Breast epithelium (tissue), 4 donors: ENCODE data around the gene CDV3. TPM values are rescaled to one million over a fixed set of nuclear protein-coding genes. Genes with fewer than 3 reads are reported as not detected.
"Not testable (repeated sequence)": the region's sequence is repeated elsewhere in the genome, so short reads cannot be mapped to it uniquely, and the experiment has no call there.

ENCODE experiments used
- DNase-seq, 2 donors: peaks; one replicate each; pipeline ENCODE4 v3.0.0-alpha.2; 2019; ENCODE audit warnings: low spot score in 2 of 2
- H3K27ac ChIP-seq, 2 donors: fragments of 200-600 bp; sonication (generic) in 1 of 2; one replicate each; pipeline ENCODE4 v1.5.1; 2016 to 2019; ENCODE audit warnings: mild to moderate bottlenecking in 1 of 2
- H3K27me3 ChIP-seq, 2 donors: fragments of 200-600 bp; sonication (generic) in 1 of 2; one replicate each; pipeline versions ENCODE4 v1.5.1 to v1.6.0; 2017 to 2019; ENCODE audit warnings: control low read depth in 1 of 2, mild to moderate bottlenecking in 1 of 2
- H3K36me3 ChIP-seq: fragments of 200-600 bp; one replicate; pipeline ENCODE4 v1.5.1; 2019
- H3K4me1 ChIP-seq, 2 donors: fragments of 200-600 bp; sonication (generic); one replicate each; pipeline ENCODE4 v1.5.1; 2016 to 2019; ENCODE audit warnings: control low read depth in 1 of 2
- H3K4me3 ChIP-seq, 3 donors: fragments of 200-600 bp; sonication (generic); 1 replicate in 2 of 3; 2 replicates in 1 of 3; pipeline ENCODE4 v1.5.1; 2016 to 2019; ENCODE audit warnings: mild to moderate bottlenecking in 3 of 3, moderate library complexity in 2 of 3
- H3K9me3 ChIP-seq, 2 donors: fragments of 200-600 bp; sonication (generic) in 1 of 2; one replicate each; pipeline ENCODE4 v1.5.1; 2016 to 2019; ENCODE audit warnings: control low read depth in 1 of 2
- CTCF ChIP-seq, 3 donors: fragments of 450-650 bp; IDR thresholded peaks; one replicate each; pipeline ENCODE4 v1.5.1; 2016 to 2017; ENCODE audit warnings: antibody characterized with exemption in 3 of 3, mild to moderate bottlenecking in 3 of 3, moderate library complexity in 3 of 3
- POLR2A ChIP-seq: fragments of 450-650 bp; IDR thresholded peaks from one replicate; pipeline ENCODE4 v1.6.1; 2016; ENCODE audit warnings: antibody characterized with exemption, mild to moderate bottlenecking, moderate library complexity
- POLR2AphosphoS5 ChIP-seq, 3 donors: sonication (generic); formaldehyde crosslinking; IDR thresholded peaks; one replicate each; pipeline ENCODE4 v1.6.1; 2017; ENCODE audit warnings: antibody characterized with exemption in 3 of 3
- intact Hi-C: fragments of 100-400 bp; cut with DNase I; formaldehyde crosslinking; loops from one replicate; pipeline ENCODE4 v1.15.1; 2023; ENCODE audit warnings: low total_unique reads
- total RNA-seq, 3 donors: library from RNA; depleted of rRNA; stranded (reverse); fragments of >200 nt; gene quantifications; one replicate each; pipeline ENCODE4 v1.1.0, GENCODE V29; 2016

Gene CDV3
- total RNA-seq, 3 donors from 2014 or later = 119 to 188 (median 141) TPM

GRCh38 chr3:133531981-133532380, 41.5 kb upstream of the CDV3 start:
- Histone ChIP-seq H3K4me1 (peaks cover 0 to 8% of the 10 kb centered on the region in 2 donors), H3K27ac (no peak overlapping the region), H3K9me3 (no peaks in the 10 kb centered on the region), H3K27me3 (no peaks in the 10 kb centered on the region), H3K4me3 (no peak overlapping the region), H3K36me3 (no peaks in the 10 kb centered on the region)
- no peak for DNase-seq
- TF ChIP-seq POLR2A (no peak), POLR2AphosphoS5 (IDR thresholded peaks at IDR 0.05) (no peak), CTCF (IDR thresholded peaks at IDR 0.05) (no peak)
- intact Hi-C loops = no loop called here

GRCh38 chr3:133532951-133533350, 40.5 kb upstream of the CDV3 start:
- intact Hi-C loops = no loop called here
- H3K4me1 ChIP-seq = peaks cover 0 to 8% of the 10 kb centered on the region in 2 donors
- no peak for TF ChIP-seq CTCF (IDR thresholded peaks at IDR 0.05)
- no peak for TF ChIP-seq POLR2AphosphoS5 (IDR thresholded peaks at IDR 0.05)
- no peak for TF ChIP-seq POLR2A
- H3K4me3 ChIP-seq = no peak overlapping the region
- H3K27me3 ChIP-seq = no peaks in the 10 kb centered on the region
- no peaks in the 10 kb centered on the region for H3K9me3 ChIP-seq
- H3K36me3 ChIP-seq = no peaks in the 10 kb centered on the region
- DNase-seq = no peak
- H3K27ac ChIP-seq = no peak overlapping the region

GRCh38 chr3:133535971-133536881, 37.3 kb upstream of the CDV3 start:
- H3K27ac ChIP-seq = peak overlapping the region in 1 of 2 donors; percentile 60
- TF ChIP-seq POLR2A (no peak), POLR2AphosphoS5 (IDR thresholded peaks at IDR 0.05) (no peak)
- H3K4me1 ChIP-seq = peaks cover 0 to 8% of the 10 kb centered on the region in 2 donors
- no peak overlapping the region for H3K4me3 ChIP-seq
- DNase-seq = no peak
- intact Hi-C loops = no loop called here
- H3K9me3 ChIP-seq = no peaks in the 10 kb centered on the region
- H3K36me3 ChIP-seq = no peaks in the 10 kb centered on the region
- no peaks in the 10 kb centered on the region for H3K27me3 ChIP-seq

- H3K4me1 ChIP-seq, H3K4me3 ChIP-seq, H3K9me3 ChIP-seq, H3K36me3 ChIP-seq, H3K27ac ChIP-seq, DNase-seq, intact Hi-C loops, H3K27me3 ChIP-seq: not testable (repeated sequence)
These were observed 36.4 kb upstream of the CDV3 start for GRCh38 chr3:133537131-133537530.

GRCh38 chr3:133538154-133538553, 35.3 kb upstream of the CDV3 start:
- Histone ChIP-seq H3K27ac (no peak overlapping the region), H3K4me1 (peaks cover 0 to 8% of the 10 kb centered on the region in 2 donors), H3K36me3 (no peaks in the 10 kb centered on the region), H3K9me3 (no peaks in the 10 kb centered on the region), H3K4me3 (no peak overlapping the region), H3K27me3 (no peaks in the 10 kb centered on the region)
- TF ChIP-seq POLR2A (no peak), CTCF (IDR thresholded peaks at IDR 0.05) (no peak)
- intact Hi-C loops = no loop called here
- no peak for DNase-seq

GRCh38 chr3:133540896-133541674, 32.4 kb upstream of the CDV3 start:
- DNase-seq = no peak
- Histone ChIP-seq H3K4me1 (peaks cover 0 to 4% of the 10 kb centered on the region in 2 donors), H3K27ac (no peak overlapping the region), H3K27me3 (no peaks in the 10 kb centered on the region), H3K36me3 (no peaks in the 10 kb centered on the region), H3K9me3 (no peaks in the 10 kb centered on the region), H3K4me3 (no peak overlapping the region)
- intact Hi-C loops = no loop called here
- TF ChIP-seq POLR2A = no peak
- TF ChIP-seq CTCF (IDR thresholded peaks at IDR 0.05) = no peak
- TF ChIP-seq POLR2AphosphoS5 (IDR thresholded peaks at IDR 0.05) = no peak
